PC-3 (cell line): ENCODE data around the gene TIMM21.

ENCODE experiments used
- EZH2 ChIP-seq: fragments of 300-600 bp; sonication (generic); IDR thresholded peaks from one replicate; pipeline ENCODE4 v1.6.1; 2017; ENCODE audit warnings: antibody characterized with exemption, mild to moderate bottlenecking, low read length; ENCODE audit not compliant: unreplicated experiment
- TF ChIP-seq, protein P1 (sequence below): fragments of 300-600 bp; sonication (generic); conservative IDR thresholded peaks from 2 replicates; pipeline ENCODE4 v1.5.1; 2017; ENCODE audit warnings: antibody characterized with exemption, low read depth, mild to moderate bottlenecking, low read length

- TF ChIP-seq, protein P1, sequence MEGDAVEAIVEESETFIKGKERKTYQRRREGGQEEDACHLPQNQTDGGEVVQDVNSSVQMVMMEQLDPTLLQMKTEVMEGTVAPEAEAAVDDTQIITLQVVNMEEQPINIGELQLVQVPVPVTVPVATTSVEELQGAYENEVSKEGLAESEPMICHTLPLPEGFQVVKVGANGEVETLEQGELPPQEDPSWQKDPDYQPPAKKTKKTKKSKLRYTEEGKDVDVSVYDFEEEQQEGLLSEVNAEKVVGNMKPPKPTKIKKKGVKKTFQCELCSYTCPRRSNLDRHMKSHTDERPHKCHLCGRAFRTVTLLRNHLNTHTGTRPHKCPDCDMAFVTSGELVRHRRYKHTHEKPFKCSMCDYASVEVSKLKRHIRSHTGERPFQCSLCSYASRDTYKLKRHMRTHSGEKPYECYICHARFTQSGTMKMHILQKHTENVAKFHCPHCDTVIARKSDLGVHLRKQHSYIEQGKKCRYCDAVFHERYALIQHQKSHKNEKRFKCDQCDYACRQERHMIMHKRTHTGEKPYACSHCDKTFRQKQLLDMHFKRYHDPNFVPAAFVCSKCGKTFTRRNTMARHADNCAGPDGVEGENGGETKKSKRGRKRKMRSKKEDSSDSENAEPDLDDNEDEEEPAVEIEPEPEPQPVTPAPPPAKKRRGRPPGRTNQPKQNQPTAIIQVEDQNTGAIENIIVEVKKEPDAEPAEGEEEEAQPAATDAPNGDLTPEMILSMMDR: no peak
- TF ChIP-seq EZH2: no peak
Observed at GRCh38 chr18:74171910-74172606, 23.7 kb downstream of the TIMM21 start.
